Activated CD8-positive, alpha-beta T cell treated with anti-CD3 and anti-CD28 coated beads, Interleukin-2, amount 10 ng/mL, durations not matched to agents 7 days and 5 days (primary cell): Measurements from ENCODE around the gene NLGN4Y. TPM values are rescaled to one million over a fixed set of nuclear protein-coding genes. Genes with fewer than 3 reads are reported as not detected.

ENCODE experiments used
- ATAC-seq: fragments of 150-1000 bp; cut with Tn5 transposase; one replicate; pipeline ENCODE4 v1.10.0; 2021; ENCODE audit warnings: moderate library complexity
- CTCF ChIA-PET: fragments of 350-600 bp; sonication (Branson Sonifier 250); formaldehyde crosslinking; loops from one replicate; lab custom pipeline; 2021; ENCODE audit warnings: antibody characterized with exemption; lab: Charles Lee
- POLR2A ChIA-PET: fragments of 350-600 bp; sonication (Branson Sonifier 250); formaldehyde crosslinking; loops from one replicate; lab custom pipeline; 2021; ENCODE audit warnings: antibody characterized with exemption; lab: Charles Lee
- DNase-seq: peaks from one replicate; pipeline ENCODE4 v3.0.0-alpha.2; 2020
- H3K27ac Mint-ChIP-seq: one replicate; pipeline ENCODE4 v1.8.0; 2021; ENCODE audit warnings: mild to moderate bottlenecking, mixed read lengths
- H3K27me3 Mint-ChIP-seq: one replicate; pipeline ENCODE4 v1.8.0; 2021; ENCODE audit warnings: low read depth, mixed read lengths
- H3K36me3 Mint-ChIP-seq: one replicate; pipeline ENCODE4 v1.8.0; 2021; ENCODE audit warnings: low read depth, mixed read lengths
- H3K4me1 Mint-ChIP-seq: one replicate; pipeline ENCODE4 v1.8.0; 2021; ENCODE audit warnings: low read depth, mixed read lengths
- H3K4me3 Mint-ChIP-seq: one replicate; pipeline ENCODE4 v1.8.0; 2021; ENCODE audit warnings: mild to moderate bottlenecking, mixed read lengths
- H3K9me3 Mint-ChIP-seq: one replicate; pipeline ENCODE4 v1.8.0; 2022; ENCODE audit warnings: mixed read lengths; ENCODE audit not compliant: insufficient read depth
- total RNA-seq, 2 experiments: library from RNA; stranded (reverse); gene quantifications; one replicate each; pipeline ENCODE4 v1.2.3, GENCODE V29; 2021

The NLGN4Y gene
- total RNA-seq, 2 experiments from 2014 or later: 0.05 TPM; not detected in 1

DNA sequence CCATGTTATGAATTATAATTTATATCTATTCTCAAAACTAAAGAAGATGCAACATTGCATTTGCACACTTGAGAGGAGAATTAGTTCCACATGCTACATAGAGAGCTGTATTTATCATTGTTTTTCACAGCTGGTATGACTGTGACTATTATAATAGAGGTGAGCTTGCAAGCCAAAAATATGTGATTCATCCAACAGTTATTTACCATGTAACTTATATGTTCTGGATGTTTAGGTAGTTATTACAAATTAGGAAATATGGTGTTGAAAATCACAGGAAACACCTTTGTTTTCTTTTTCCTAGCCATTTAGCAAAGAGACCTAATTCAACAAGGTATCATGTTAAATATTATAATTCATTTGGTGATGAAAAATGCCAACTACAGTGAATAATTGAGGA lies 183.8 kb downstream of the NLGN4Y start:
- POLR2A ChIA-PET: no interaction called here
- Mint-ChIP-seq H3K36me3 (no peaks in the 10 kb centered on the region), H3K27me3 (no peaks in the 10 kb centered on the region), H3K4me1 (no peaks in the 10 kb centered on the region), H3K9me3 (peaks cover 4% of the 10 kb centered on the region), H3K27ac (no peak overlapping the region), H3K4me3 (no peak overlapping the region)
- CTCF ChIA-PET: no interaction called here
- DNase-seq (no peak), ATAC-seq (no peak)

DNA sequence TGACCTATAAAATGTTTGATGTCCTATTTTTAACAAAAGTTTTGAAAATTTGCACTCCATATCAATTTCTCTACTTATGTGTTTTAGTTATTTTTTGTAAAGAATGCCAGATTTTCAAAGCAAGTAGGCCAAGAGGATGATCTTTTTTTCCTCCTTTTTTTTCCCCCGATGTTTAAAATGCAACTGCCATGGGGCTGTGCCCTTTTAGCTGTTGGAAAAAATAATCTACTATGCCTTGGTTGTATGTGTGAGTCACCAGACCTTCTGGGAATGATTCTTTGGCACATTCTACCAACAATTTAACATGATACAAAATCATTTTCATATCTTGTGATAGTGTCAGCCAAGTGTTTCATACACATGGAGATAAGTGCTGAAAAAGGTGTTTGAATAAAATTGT lies 217.3 kb downstream of the NLGN4Y start:
- ATAC-seq (no peak), DNase-seq (no peak)
- Mint-ChIP-seq H3K27me3 (no peaks in the 10 kb centered on the region), H3K9me3 (no peaks in the 10 kb centered on the region), H3K4me1 (no peaks in the 10 kb centered on the region), H3K27ac (no peak overlapping the region), H3K36me3 (no peaks in the 10 kb centered on the region), H3K4me3 (no peak overlapping the region)
- POLR2A ChIA-PET: no interaction called here
- CTCF ChIA-PET: no interaction called here

DNA sequence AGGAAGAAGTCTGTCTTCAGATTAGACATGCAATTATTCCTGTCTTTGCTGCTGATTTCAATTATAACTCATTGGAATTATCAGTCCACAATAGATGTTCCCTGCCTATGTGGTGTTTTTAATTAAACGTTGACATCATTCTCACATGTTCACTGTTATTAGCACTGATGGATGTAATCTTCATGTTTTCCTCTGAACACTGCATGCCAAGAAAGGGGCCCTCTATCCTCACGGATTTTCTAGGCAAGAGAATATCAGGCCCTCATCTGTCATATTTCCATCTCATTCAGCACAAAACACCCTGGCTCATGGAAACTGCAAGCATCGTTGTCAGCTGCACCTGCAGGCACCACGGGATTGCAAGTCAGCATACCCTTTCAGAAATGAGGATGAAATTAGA lies 224.0 kb downstream of the NLGN4Y start:
- DNase-seq (no peak), ATAC-seq (no peak)
- H3K36me3 Mint-ChIP-seq: no peaks in the 10 kb centered on the region
- CTCF ChIA-PET: no interaction called here
- no peaks in the 10 kb centered on the region for H3K27me3 Mint-ChIP-seq
- H3K9me3 Mint-ChIP-seq: no peaks in the 10 kb centered on the region
- no peaks in the 10 kb centered on the region for H3K4me1 Mint-ChIP-seq
- no peak overlapping the region for H3K27ac Mint-ChIP-seq
- POLR2A ChIA-PET: no interaction called here
- H3K4me3 Mint-ChIP-seq: no peak overlapping the region

DNA sequence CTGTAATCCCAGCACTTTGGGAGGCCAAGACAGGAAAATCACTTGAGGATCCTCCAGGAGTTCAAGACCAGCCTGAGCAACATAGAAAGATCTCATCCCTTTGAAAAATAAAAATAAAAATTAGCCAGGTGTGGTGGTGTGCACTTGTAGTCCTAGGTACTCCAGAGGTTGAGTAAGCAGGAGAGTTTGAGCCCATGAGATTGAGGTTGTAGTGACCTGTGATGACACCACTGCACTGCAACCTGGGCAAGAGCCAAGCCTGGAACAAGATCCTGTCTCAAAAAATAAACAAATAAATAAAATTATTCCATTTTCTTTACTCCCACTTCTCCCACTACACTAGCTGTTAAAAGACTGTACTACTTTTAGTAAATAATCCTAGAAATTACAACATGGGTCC lies 231.2 kb downstream of the NLGN4Y start:
- ChIA-PET POLR2A (no interaction called here), CTCF (no interaction called here)
- no peak for ATAC-seq
- Mint-ChIP-seq H3K4me1 (no peaks in the 10 kb centered on the region), H3K27me3 (no peaks in the 10 kb centered on the region), H3K4me3 (no peak overlapping the region), H3K36me3 (no peaks in the 10 kb centered on the region), H3K9me3 (no peaks in the 10 kb centered on the region), H3K27ac (no peak overlapping the region)
- no peak for DNase-seq

DNA sequence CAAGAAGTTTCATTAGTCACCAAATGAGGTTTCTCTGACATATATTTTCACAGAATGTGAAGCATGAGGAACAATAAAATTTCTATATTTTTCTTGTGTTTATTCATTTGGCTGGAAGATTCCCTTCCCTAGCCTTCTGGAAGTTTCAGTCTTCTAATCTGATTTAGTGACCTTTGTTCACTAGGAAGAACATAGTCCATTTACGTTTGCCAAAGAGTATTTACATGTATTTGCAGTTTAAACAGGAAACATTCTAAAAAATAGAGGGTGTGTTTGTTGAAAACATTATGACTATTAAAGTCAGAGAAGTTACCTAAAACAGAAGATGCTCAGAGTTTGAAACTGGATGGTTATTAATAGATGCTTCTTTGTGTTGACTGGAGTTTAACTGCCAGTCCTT lies 238.6 kb downstream of the NLGN4Y start:
- no peaks in the 10 kb centered on the region for H3K9me3 Mint-ChIP-seq
- H3K36me3 Mint-ChIP-seq: no peaks in the 10 kb centered on the region
- no peak overlapping the region for H3K4me3 Mint-ChIP-seq
- ATAC-seq: no peak
- no peaks in the 10 kb centered on the region for H3K4me1 Mint-ChIP-seq
- ChIA-PET CTCF (no interaction called here), POLR2A (no interaction called here)
- no peak for DNase-seq
- H3K27ac Mint-ChIP-seq: no peak overlapping the region
- no peaks in the 10 kb centered on the region for H3K27me3 Mint-ChIP-seq

DNA sequence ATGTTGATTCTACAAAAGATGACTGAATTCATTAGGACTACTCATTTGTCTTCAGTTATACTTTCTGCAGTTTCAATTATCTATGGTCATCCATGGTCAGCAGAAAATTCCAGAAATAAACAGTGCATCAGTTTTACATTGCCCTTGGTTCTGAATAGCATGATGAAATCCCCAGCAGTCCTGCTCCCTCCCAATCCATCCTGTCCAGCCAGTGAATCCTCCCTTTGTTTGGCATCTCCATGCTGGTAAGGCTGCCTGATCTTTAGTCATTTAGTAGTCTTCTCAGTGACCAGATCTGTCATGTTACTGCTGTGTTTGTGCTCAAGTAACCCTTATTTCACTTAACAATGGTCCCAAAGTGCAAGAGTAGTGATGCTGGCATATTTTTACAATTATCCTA lies 239.3 kb downstream of the NLGN4Y start:
- POLR2A ChIA-PET: no interaction called here

DNA sequence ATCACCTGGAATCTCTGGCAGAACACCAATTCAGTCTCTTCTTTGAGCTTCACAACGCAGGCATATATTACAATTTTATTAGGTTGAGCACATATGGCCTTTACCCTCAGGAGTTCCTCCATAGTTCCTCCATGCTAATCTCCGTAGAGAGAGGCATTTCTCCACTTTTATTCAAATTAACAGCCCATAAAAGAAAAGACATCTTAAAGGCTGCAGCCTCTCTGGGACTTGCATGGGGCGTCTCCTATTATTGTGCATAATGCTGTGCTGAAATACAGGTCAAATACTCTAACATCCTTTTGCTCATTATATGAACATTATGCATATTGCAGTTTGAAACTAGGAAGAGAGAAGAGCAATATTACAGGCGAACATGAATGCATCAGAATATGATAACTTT lies 253.9 kb downstream of the NLGN4Y start:
- Mint-ChIP-seq H3K4me3 (no peak overlapping the region), H3K27ac (no peak overlapping the region), H3K27me3 (no peaks in the 10 kb centered on the region), H3K36me3 (no peaks in the 10 kb centered on the region), H3K4me1 (no peaks in the 10 kb centered on the region), H3K9me3 (no peaks in the 10 kb centered on the region)
- ChIA-PET CTCF (no interaction called here), POLR2A (no interaction called here)
- DNase-seq (no peak), ATAC-seq (no peak)

More for the DNA sequence above, 239.3 kb downstream of the NLGN4Y start:
- H3K4me3 Mint-ChIP-seq: no peak overlapping the region
- no peak overlapping the region for H3K27ac Mint-ChIP-seq
- no peaks in the 10 kb centered on the region for H3K27me3 Mint-ChIP-seq
- DNase-seq (no peak), ATAC-seq (no peak)
- H3K9me3 Mint-ChIP-seq: no peaks in the 10 kb centered on the region
- H3K4me1 Mint-ChIP-seq: no peaks in the 10 kb centered on the region
- CTCF ChIA-PET: no interaction called here
- no peaks in the 10 kb centered on the region for H3K36me3 Mint-ChIP-seq

DNA sequence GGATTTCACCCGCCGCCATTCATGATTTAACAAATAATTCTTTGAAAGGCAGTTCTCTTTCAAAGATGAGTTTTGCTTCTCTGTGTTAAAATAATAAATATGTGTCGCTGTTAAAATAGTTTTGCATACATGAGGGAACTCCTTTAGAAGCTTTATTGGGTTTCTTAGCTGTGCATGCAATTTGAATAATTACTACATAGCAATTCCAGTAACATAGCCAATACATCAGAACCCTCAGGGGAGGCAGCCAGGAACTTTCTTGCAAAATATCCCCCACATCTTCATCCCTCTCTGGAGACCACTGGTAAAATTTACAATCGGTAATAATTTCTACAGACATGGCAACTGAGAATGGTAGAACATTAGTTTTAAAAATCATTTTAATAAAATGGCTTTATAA lies 268.8 kb downstream of the NLGN4Y start:
- ATAC-seq (no peak), DNase-seq (no peak)
- CTCF ChIA-PET: no interaction called here
- POLR2A ChIA-PET: no interaction called here
- Mint-ChIP-seq H3K9me3 (no peaks in the 10 kb centered on the region), H3K27ac (no peak overlapping the region), H3K4me1 (no peaks in the 10 kb centered on the region), H3K36me3 (no peaks in the 10 kb centered on the region), H3K4me3 (no peak overlapping the region), H3K27me3 (no peaks in the 10 kb centered on the region)

DNA sequence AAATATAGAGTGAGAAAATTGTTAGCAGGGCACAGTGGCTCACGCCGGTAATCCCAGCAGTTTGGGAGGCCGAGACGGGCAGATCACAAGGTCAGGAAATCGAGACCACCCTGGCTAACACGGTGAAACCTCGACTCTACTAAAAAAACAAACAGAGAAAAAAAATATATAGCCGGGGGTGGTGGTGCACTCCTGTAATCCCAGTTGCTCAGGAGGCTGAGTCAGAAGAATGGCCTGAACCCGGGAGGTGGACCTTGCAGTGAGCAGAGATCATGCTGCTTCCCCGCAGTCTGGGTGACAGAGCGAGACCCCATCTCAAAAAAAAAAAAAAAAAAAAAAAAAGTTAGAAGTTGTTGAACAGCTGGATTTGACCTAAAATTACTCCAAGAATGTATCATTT lies 269.3 kb downstream of the NLGN4Y start:
- no peaks in the 10 kb centered on the region for H3K4me1 Mint-ChIP-seq
- H3K36me3 Mint-ChIP-seq: no peaks in the 10 kb centered on the region
- H3K4me3 Mint-ChIP-seq: no peak overlapping the region
- ChIA-PET POLR2A (no interaction called here), CTCF (no interaction called here)
- DNase-seq: no peak
- H3K27me3 Mint-ChIP-seq: no peaks in the 10 kb centered on the region
- H3K27ac Mint-ChIP-seq: no peak overlapping the region
- ATAC-seq: no peak
- H3K9me3 Mint-ChIP-seq: no peaks in the 10 kb centered on the region

DNA sequence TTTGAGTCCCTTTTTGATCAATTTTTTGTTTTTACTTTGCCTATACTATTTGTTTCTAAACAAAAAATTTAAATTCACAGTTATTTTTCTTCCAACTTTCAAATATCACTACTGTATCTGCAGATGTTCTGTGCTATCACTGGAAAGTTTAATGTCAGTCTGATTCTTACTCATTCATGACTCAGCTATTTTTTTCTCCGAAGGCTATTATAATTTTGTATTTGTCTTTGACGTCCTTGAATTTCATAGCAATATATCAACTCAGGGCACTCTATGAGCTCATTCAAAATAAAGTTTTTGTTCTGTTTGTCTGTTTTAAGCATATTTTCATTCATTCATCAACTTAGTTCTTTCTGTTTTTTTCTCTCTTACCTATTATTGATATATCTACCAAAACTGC lies 273.7 kb downstream of the NLGN4Y start:
- ATAC-seq (no peak), DNase-seq (no peak)
- Mint-ChIP-seq H3K9me3 (no peaks in the 10 kb centered on the region), H3K4me1 (no peaks in the 10 kb centered on the region), H3K27me3 (no peaks in the 10 kb centered on the region), H3K4me3 (no peak overlapping the region), H3K36me3 (no peaks in the 10 kb centered on the region), H3K27ac (no peak overlapping the region)
- CTCF ChIA-PET: no interaction called here
- POLR2A ChIA-PET: no interaction called here

DNA sequence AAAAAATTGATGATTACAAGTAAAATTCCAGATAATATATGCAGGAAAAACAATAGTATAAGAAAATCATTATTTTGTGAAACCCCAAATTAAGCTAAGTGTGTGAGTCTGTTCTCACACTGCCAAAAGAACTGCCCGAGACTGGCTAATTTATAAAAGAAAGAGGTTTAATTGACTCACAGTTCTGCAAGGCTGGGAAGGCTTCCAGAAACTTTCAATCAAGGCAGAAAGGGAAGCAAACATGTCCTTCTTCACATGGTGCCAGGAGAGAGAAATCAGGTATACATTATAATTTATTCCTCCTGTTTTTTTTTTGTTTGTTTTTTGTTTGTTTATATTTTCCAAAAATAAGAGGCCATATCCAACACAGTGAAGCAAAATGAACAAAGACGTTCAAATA lies 276.8 kb downstream of the NLGN4Y start:
- CTCF ChIA-PET: no interaction called here
- ATAC-seq (no peak), DNase-seq (no peak)
- no peaks in the 10 kb centered on the region for H3K27me3 Mint-ChIP-seq
- POLR2A ChIA-PET: no interaction called here
- no peak overlapping the region for H3K27ac Mint-ChIP-seq
- H3K36me3 Mint-ChIP-seq: no peaks in the 10 kb centered on the region
- H3K9me3 Mint-ChIP-seq: no peaks in the 10 kb centered on the region
- H3K4me1 Mint-ChIP-seq: no peaks in the 10 kb centered on the region
- H3K4me3 Mint-ChIP-seq: no peak overlapping the region

DNA sequence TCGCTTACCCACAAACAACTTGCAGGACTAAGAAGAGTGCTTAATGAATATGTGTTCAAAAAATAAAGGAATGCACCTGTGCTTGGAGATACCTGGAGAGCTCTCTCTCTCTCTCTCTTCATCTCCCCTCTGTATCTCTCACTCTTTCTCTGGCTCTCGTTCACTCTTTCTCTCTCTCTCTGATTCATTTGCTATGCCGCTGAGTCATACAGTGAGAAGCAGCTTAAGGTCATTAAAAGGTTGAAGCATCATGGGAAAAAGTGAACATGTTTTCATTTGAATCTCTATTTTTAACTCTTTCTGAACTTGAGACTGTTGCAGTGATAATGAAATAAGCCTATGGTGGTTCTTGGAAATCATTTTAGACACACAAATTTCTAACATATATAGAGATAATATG lies 277.8 kb downstream of the NLGN4Y start:
- DNase-seq: no peak
- ChIA-PET CTCF (no interaction called here), POLR2A (no interaction called here)
- H3K4me1 Mint-ChIP-seq: no peaks in the 10 kb centered on the region
- H3K27me3 Mint-ChIP-seq: no peaks in the 10 kb centered on the region
- no peaks in the 10 kb centered on the region for H3K9me3 Mint-ChIP-seq
- ATAC-seq: no peak
- no peaks in the 10 kb centered on the region for H3K36me3 Mint-ChIP-seq
- no peak overlapping the region for H3K27ac Mint-ChIP-seq
- no peak overlapping the region for H3K4me3 Mint-ChIP-seq

DNA sequence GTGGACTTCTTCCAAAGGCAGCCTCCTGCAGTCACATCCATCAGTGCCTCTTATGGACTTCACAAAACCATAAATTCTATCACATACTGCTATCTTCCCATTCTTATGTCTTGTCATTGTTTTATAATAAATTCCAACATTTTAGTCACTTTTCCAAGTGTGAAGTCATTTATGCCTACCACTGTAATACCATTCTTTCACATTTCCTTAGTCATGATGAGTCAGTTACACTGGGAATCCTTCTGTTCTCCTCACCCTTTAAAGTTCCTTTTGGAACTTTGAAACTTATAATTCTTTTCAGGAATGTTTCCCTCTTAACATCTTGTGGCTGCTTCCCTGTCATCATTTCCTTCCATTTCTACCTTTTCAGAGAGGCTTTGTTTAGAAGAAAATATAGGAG lies 279.7 kb downstream of the NLGN4Y start:
- DNase-seq: no peak
- no peaks in the 10 kb centered on the region for H3K27me3 Mint-ChIP-seq
- H3K4me3 Mint-ChIP-seq: no peak overlapping the region

More for the DNA sequence above, 279.7 kb downstream of the NLGN4Y start:
- CTCF ChIA-PET: no interaction called here
- no peak for ATAC-seq
- POLR2A ChIA-PET: no interaction called here
- Mint-ChIP-seq H3K9me3 (no peaks in the 10 kb centered on the region), H3K36me3 (no peaks in the 10 kb centered on the region), H3K27ac (no peak overlapping the region), H3K4me1 (no peaks in the 10 kb centered on the region)
